CD4-positive, alpha-beta T cell treated with Interferon alpha-2 for 1 hour (primary cell): Measurements from ENCODE around the gene RAPGEF6.
"Not testable (repeated sequence)": the region's sequence is repeated elsewhere in the genome, so short reads cannot be mapped to it uniquely, and the experiment has no call there.

ENCODE experiments used
- DNase-seq, 2 donors: peaks; one replicate each; pipeline ENCODE4 v3.0.0-alpha.2; 2020 to 2022

RAPGEF6 gene

GRCh38 chr5:131608597-131608996, 26.4 kb downstream of the RAPGEF6 start:
- DNase-seq, result no peak

- no peak for DNase-seq
Observed at GRCh38 chr5:131607903-131608540, 27.0 kb downstream of the RAPGEF6 start.

- no peak for DNase-seq
Observed at GRCh38 chr5:131607418-131607817, 27.6 kb downstream of the RAPGEF6 start.

- no peak for DNase-seq
Observed at GRCh38 chr5:131605086-131605485, 29.9 kb downstream of the RAPGEF6 start.

GRCh38 chr5:131595088-131596033, 39.7 kb downstream of the RAPGEF6 start:
- DNase-seq, result peak in 1 of 2 donors; percentile 53

- DNase-seq, result no peak
Observed at GRCh38 chr5:131593921-131594320, 41.1 kb downstream of the RAPGEF6 start.

- DNase-seq, result not testable (repeated sequence)
Observed at GRCh38 chr5:131593436-131593835, 41.6 kb downstream of the RAPGEF6 start.

GRCh38 chr5:131589510-131590348, 45.3 kb downstream of the RAPGEF6 start:
- peak; percentile 24 to 69 for DNase-seq

- DNase-seq, result no peak
Observed at GRCh38 chr5:131587541-131587940, 47.5 kb downstream of the RAPGEF6 start.

GRCh38 chr5:131581702-131582101, 53.3 kb downstream of the RAPGEF6 start:
- no peak for DNase-seq

GRCh38 chr5:131579917-131580671, 54.9 kb downstream of the RAPGEF6 start:
- DNase-seq, result no peak

GRCh38 chr5:131575660-131576227, 59.3 kb downstream of the RAPGEF6 start:
- no peak for DNase-seq

- no peak for DNase-seq
Observed at GRCh38 chr5:131571669-131572168, 63.3 kb downstream of the RAPGEF6 start.

- DNase-seq, result no peak
Observed at GRCh38 chr5:131570757-131571156, 64.3 kb downstream of the RAPGEF6 start.

GRCh38 chr5:131564229-131564652, 70.8 kb downstream of the RAPGEF6 start:
- no peak for DNase-seq

GRCh38 chr5:131563434-131564228, 71.4 kb downstream of the RAPGEF6 start:
- DNase-seq, result no peak

- no peak for DNase-seq
Observed at GRCh38 chr5:131550606-131551005, 84.4 kb downstream of the RAPGEF6 start.

GRCh38 chr5:131548176-131548575, 86.9 kb downstream of the RAPGEF6 start:
- peak; percentile 45 to 83 for DNase-seq

GRCh38 chr5:131545845-131546244, 89.2 kb downstream of the RAPGEF6 start:
- no peak for DNase-seq

GRCh38 chr5:131542723-131543122, 92.3 kb downstream of the RAPGEF6 start:
- DNase-seq, result no peak

- no peak for DNase-seq
Observed at GRCh38 chr5:131541762-131542161, 93.3 kb downstream of the RAPGEF6 start.
